Measurements from ENCODE around the gene RAD50. TPM values are rescaled to one million over a fixed set of nuclear protein-coding genes. Genes with fewer than 3 reads are reported as not detected.

RAD50 gene
- total RNA-seq, 1 donor from 2014 or later: 29.4 TPM

GRCh38 chr5:132675936-132676689 is 119.3 kb downstream of the RAD50 start:
- intact Hi-C loops (cut with DNase I): loop anchor here (5.0 kb wide), 2 partner anchors 119 to 179 kb away; partner anchors contain the start of gene RAD50
- peak overlapping the region; percentile 95 to 96 for H3K27ac ChIP-seq

DNA sequence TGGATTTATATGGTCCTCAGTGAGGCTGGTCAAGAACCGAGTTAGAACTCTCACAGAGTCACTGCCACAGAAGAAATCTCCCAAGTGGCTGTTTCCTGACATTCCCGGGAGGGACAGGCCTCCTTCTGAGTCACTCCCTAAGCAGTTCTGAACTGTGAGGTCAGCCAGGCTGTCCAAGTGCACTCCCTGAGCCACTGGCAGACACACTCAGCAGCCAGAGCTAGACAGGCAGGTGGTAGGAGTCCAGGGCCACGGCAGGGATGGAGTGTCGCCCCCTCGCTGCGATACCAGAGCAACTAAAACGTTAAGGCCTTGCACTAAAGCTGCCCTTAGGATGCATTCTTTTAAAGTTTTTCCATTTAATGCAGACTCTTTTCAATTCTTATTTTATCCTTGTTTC is 120.4 kb downstream of the RAD50 start:
- Histone ChIP-seq H3K27ac (peak overlapping the region; percentile 95 to 96), H3K36me3 (no peaks in the 10 kb centered on the region), H3K4me1 (peaks cover 9 to 23% of the 10 kb centered on the region in 2 donors), H3K4me3 (no peak overlapping the region), H3K9me3 (no peaks in the 10 kb centered on the region), H3K27me3 (no peaks in the 10 kb centered on the region)
- peak; percentile 59 to 76 (median 68) for TF ChIP-seq CTCF (IDR thresholded peaks at IDR 0.05)
- intact Hi-C loops (cut with DNase I): loop anchor here (1.0 to 5.0 kb wide), 4 partner anchors 20 to 290 kb away; partner anchors contain the start of gene RAD50
- DNase-seq (ENCODE audit: low spot score in 2 of 2): peak; percentile 76 to 95

More at GRCh38 chr5:132675936-132676689, 119.3 kb downstream of the RAD50 start:
- no peak for DNase-seq (ENCODE audit: low spot score in 2 of 2)
- no peaks in the 10 kb centered on the region for H3K27me3 ChIP-seq
- H3K4me3 ChIP-seq: no peak overlapping the region
- H3K4me1 ChIP-seq: peaks cover 9 to 23% of the 10 kb centered on the region in 2 donors
- no peak for TF ChIP-seq CTCF (IDR thresholded peaks at IDR 0.05)
- no peaks in the 10 kb centered on the region for H3K9me3 ChIP-seq
- H3K36me3 ChIP-seq: no peaks in the 10 kb centered on the region

DNA sequence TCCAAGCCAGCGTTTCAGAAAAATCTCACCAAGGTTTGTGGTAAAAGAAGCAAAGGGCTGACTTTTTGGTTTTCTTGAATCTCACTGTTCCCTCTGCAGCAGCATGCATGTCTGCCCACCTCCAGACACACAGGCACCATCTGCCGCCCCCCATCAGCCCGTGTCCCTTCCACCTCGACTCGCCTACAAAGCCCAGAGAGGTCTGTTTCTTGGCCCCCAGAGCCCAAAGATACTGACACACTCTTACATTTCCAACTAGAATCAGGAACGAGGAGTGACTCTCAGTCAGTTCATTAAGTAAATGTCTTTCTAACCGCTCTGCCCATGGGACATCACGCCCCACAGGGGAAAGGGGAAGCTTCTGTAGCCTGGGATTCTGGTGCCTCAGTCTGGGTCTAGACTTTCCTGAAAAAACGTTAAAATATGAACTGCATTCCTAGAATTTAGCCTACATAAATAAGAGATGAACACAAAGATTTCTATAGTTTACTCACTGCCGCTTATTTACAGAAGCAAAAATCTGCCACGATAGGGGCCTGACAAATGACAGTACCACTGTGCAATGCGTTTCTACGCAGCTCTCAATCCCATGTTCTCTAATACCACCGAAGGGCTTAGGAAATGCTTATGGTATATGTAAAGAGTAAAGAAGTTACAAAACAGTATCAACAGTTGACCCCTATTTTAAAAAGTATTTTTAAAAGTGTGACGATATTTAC is 121.1 kb downstream of the RAD50 start:
- Histone ChIP-seq H3K4me3 (no peak overlapping the region), H3K4me1 (peaks cover 9 to 23% of the 10 kb centered on the region in 2 donors), H3K27me3 (no peaks in the 10 kb centered on the region), H3K36me3 (no peaks in the 10 kb centered on the region), H3K9me3 (no peaks in the 10 kb centered on the region), H3K27ac (peak overlapping the region; percentile 95 to 96)
- intact Hi-C loops (cut with DNase I): loop anchor here (1.0 to 5.0 kb wide), 4 partner anchors 21 to 291 kb away; partner anchors contain the start of gene RAD50
- TF ChIP-seq CTCF (IDR thresholded peaks at IDR 0.05): no peak
- DNase-seq (ENCODE audit: low spot score in 2 of 2): peak in 1 of 2 donors; percentile 58

DNA sequence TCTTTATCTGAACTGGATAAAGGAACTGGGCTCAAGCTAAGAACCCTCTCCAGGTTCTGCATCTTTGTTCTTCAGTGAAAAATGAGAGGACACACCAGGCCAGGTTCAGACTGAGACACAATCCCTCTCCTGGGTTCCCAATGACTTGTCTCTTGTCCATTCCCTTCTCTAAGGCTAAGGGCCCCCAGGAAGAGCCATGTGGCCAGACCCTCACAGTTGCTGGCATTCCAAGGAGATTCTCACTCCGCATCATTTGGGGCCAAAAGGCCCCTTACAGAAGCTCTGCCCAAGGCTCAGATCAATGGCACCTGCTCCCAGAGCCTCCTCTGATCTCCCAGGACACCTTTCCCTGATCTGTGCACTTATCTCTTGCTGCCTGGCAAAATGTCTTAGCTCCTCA is 122.0 kb downstream of the RAD50 start:
- Histone ChIP-seq H3K4me1 (peaks cover 9 to 23% of the 10 kb centered on the region in 2 donors), H3K27me3 (no peaks in the 10 kb centered on the region), H3K4me3 (no peak overlapping the region), H3K9me3 (no peaks in the 10 kb centered on the region), H3K27ac (peak overlapping the region in 1 of 2 donors; percentile 95), H3K36me3 (no peaks in the 10 kb centered on the region)
- TF ChIP-seq CTCF (IDR thresholded peaks at IDR 0.05): no peak
- peak in 1 of 2 donors; percentile 35 for DNase-seq (ENCODE audit: low spot score in 2 of 2)
- intact Hi-C loops (cut with DNase I): loop anchor here (5.0 kb wide), 2 partner anchors 121 to 181 kb away; partner anchors contain the start of gene RAD50

- TF ChIP-seq CTCF (IDR thresholded peaks at IDR 0.05): no peak
- Histone ChIP-seq H3K9me3 (no peaks in the 10 kb centered on the region), H3K27me3 (no peaks in the 10 kb centered on the region), H3K36me3 (no peaks in the 10 kb centered on the region), H3K4me1 (peaks cover 9 to 23% of the 10 kb centered on the region in 2 donors), H3K27ac (no peak overlapping the region), H3K4me3 (no peak overlapping the region)
- intact Hi-C loops (cut with DNase I): loop anchor here (5.0 kb wide), 2 partner anchors 122 to 182 kb away; partner anchors contain the start of gene RAD50
- DNase-seq (ENCODE audit: low spot score in 2 of 2): no peak
Observed at GRCh38 chr5:132679166-132679565, 122.4 kb downstream of the RAD50 start.
